Measurements from ENCODE around the gene OR10H1. TPM values are rescaled to one million over a fixed set of nuclear protein-coding genes. Genes with fewer than 3 reads are reported as not detected.

OR10H1 gene
- total and polyA plus RNA-seq, 9 of the 15 experiments (the other 6 are each of a cell fraction or from before 2014, with no cell fraction given), result not detected

- TF ChIP-seq SMAD4 (CRISPR knock-in tag; conservative IDR thresholded peaks at IDR 0.05) (peak; percentile 9; the same call in 1 of the 2 replicates), OTX1 (CRISPR knock-in tag; IDR thresholded peaks at IDR 0.05) (peak; percentile 72; the same call in 1 of the 2 replicates), ZBTB26 (CRISPR knock-in tag; IDR thresholded peaks at IDR 0.05) (peak; percentile 78; the same call in 1 of the 2 replicates), GMEB1 (CRISPR knock-in tag; IDR thresholded peaks at IDR 0.05) (0 out of 2 replicates have a peak, but pooled peaks have one; percentile 7), NCOR1 (IDR thresholded peaks at IDR 0.05) (peak; percentile 10; the same call in 1 of the 2 replicates), ZNF639 (CRISPR knock-in tag; conservative IDR thresholded peaks at IDR 0.05 in 1 of 2, IDR thresholded peaks at IDR 0.05 in 1 of 2) (0 out of 4 replicates have a peak, but pooled peaks of 1 of the 2 experiments have one; percentile 23), DMBX1 (CRISPR knock-in tag; IDR thresholded peaks at IDR 0.05; ENCODE audit: borderline replicate concordance) (0 out of 2 replicates have a peak, but pooled peaks have one; percentile 45)
These were observed 20.3 kb upstream of the OR10H1 start (continued) for GRCh38 chr19:15835565-15836329.
